Brain microvascular endothelial cell (primary cell): ENCODE measurements around the gene FRS3.

ENCODE experiments used
- DNase-seq: peaks from one replicate; pipeline ENCODE4 v3.0.0-alpha.2; 2020
- H3K27ac ChIP-seq: fragments of 250-450 bp; sonication (Bioruptor Pico); 2 replicates; pipeline ENCODE4 v1.5.1; 2020; ENCODE audit warnings: mild to moderate bottlenecking, moderate library complexity
- H3K27me3 ChIP-seq: fragments of 250-450 bp; sonication (Bioruptor Pico); replicated peaks from 2 replicates; pipeline ENCODE4 v1.5.1; 2020; ENCODE audit warnings: mild to moderate bottlenecking
- H3K36me3 ChIP-seq: fragments of 250-450 bp; sonication (Bioruptor Pico); replicated peaks from 2 replicates; pipeline ENCODE4 v1.5.1; 2020; ENCODE audit warnings: mild to moderate bottlenecking
- H3K4me3 ChIP-seq: 2 replicates; pipeline ENCODE4 v1.5.1; 2011; ENCODE audit warnings: low read depth, mild to moderate bottlenecking, control low read depth, low read length, moderate library complexity
- CTCF ChIP-seq: IDR thresholded peaks from 2 replicates; pipeline ENCODE4 v1.5.1; 2011; ENCODE audit warnings: low read depth, mild to moderate bottlenecking, moderate library complexity, low read length, control low read depth, inconsistent platforms; ENCODE audit errors: missing control alignments
- in situ Hi-C: cut with HindIII; loops from 2 replicates; pipeline ENCODE4 v1.10.0; 2017; ENCODE audit warnings: low sequenced_read_pairs, low pct_ligation_motif_present

The FRS3 gene

GRCh38 chr6:41726876-41727275 lies 52.8 kb downstream of the FRS3 start:
- Histone ChIP-seq H3K27ac (no peak overlapping the region), H3K27me3 (no peaks in the 10 kb centered on the region), H3K36me3 (no peaks in the 10 kb centered on the region), H3K4me3 (no peak overlapping the region)
- no peak for TF ChIP-seq CTCF
- DNase-seq = no peak
- in situ Hi-C loops = no loop called here

DNA sequence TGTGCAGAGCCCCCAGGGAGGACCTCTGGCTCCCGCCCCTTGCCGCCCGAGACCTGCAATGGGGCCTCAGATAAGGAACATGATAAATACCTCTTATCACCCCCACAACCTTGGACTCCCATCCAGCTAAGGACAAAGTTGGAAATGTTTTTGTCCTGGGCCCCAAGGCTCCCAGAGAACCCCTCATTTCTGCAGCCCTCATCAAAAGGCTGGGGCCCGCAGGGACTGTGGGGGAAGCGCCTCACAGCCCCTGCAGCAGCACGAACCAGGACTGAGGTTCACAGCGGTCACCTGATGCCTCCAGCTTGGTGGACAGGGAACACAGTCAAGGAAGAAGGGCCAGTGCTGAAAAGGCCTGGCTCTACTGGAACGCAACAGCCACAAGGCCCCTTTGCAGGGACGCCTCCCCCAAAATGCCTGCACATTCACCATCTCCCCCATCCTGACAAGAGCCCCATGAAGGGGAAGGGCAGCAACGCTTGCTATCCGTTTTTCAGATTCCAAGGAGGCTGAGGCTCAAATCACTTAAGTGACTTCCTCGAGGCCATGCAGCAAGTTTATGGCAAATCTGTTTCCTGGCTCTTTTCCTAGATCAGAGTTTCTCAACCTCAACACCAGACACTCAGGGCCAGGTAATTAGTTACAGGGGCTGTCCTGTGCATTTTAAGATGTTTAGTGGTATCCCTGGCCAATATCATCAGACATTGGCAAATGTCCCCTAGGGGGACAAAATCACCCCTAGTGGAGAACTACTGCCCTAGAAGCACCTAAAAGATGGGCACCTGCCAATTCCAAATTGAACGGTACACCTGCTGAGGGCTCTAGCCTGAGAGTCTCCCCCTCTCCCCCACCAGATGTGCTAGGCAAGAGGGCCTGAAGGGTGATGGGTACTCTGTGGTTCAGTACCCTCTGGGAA lies 54.9 kb downstream of the FRS3 start:
- H3K36me3 ChIP-seq = no peaks in the 10 kb centered on the region
- no peak overlapping the region for H3K27ac ChIP-seq

GRCh38 chr6:41724228-41724580 lies 55.5 kb downstream of the FRS3 start:
- TF ChIP-seq CTCF = no peak
- H3K4me3 ChIP-seq = no peak overlapping the region
- H3K36me3 ChIP-seq = no peaks in the 10 kb centered on the region
- in situ Hi-C loops = no loop called here
- peak overlapping the region; percentile 91 for H3K27ac ChIP-seq
- no peak for DNase-seq
- H3K27me3 ChIP-seq = no peaks in the 10 kb centered on the region

More for the DNA sequence above, 54.9 kb downstream of the FRS3 start:
- TF ChIP-seq CTCF = peak; percentile 10
- Histone ChIP-seq H3K4me3 (no peak overlapping the region), H3K27me3 (no peaks in the 10 kb centered on the region)
- in situ Hi-C loops = no loop called here
- DNase-seq = no peak

DNA sequence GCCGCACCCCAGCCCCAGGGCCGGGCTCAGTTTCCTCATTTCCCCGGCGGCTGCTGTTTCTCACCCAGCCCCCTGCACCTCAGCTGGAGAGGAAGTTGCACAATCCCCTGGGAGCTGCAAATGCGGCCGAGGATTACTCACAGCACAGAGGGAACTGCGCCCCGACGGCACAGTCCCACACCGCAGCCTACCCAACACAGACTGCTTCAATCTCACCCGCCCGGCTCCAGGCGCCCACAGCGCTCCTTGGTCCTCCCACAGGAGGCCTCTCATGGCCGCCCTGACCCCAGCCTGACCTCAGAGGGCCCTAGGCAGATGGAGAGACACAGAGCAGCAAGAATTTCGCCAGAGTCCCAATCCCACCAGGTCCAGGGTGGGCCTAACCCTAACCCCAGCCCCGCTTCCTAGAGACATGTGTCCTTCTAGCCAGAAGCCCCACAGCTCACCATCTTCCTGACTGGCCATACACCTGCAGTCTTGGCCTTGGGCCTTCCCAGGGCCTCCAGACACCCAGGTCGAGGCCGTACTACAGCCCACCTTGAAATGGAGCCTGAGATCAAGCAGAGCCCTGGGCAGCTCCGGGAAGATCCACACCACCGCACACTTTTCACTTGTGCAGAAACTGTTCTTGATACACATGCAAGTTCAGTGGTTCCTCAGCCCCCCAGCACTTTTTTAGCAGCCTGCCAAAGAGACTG lies 56.0 kb downstream of the FRS3 start:
- Histone ChIP-seq H3K4me3 (peak overlapping the region; percentile 35), H3K36me3 (no peaks in the 10 kb centered on the region), H3K27me3 (no peaks in the 10 kb centered on the region), H3K27ac (peak overlapping the region; percentile 91)
- peak; percentile 29 for TF ChIP-seq CTCF
- peak; percentile 93 for DNase-seq
- in situ Hi-C loops = no loop called here

DNA sequence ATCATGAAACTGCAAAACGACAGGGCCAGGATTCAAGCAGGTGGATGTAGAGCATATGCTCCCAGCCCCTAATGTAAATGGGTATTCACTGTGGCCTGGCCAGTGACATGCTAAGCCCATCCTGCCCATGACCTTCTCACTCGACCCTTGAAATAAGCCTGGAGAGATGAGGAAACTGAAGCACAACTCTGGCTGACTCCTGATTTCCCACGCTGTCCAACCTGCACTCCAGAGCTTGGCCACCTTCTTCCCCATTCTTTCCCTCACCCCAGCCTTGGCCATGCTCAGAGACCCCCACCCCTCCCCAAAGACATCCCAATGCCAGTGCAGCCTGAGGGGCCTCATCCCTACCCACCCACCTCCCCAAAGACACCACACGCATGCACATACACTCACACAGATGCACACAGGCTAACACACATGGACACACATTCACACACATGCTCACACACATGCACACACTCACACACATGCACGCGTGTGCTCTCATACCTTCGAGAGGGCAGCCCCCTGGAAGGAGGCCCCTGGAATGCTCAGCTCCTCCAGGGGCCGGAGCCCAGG lies 56.7 kb downstream of the FRS3 start:
- Histone ChIP-seq H3K4me3 (peak overlapping the region; percentile 35), H3K27ac (peak overlapping the region; percentile 91), H3K27me3 (no peaks in the 10 kb centered on the region), H3K36me3 (no peaks in the 10 kb centered on the region)
- no peak for TF ChIP-seq CTCF
- DNase-seq = no peak
- in situ Hi-C loops = no loop called here
